SK-N-SH (cell line): ENCODE data around the gene USP12. TPM values are rescaled to one million over a fixed set of nuclear protein-coding genes. Genes with fewer than 3 reads are reported as not detected.

Source experiments
- CTCF ChIA-PET: fragments of 300-600, 350-600 bp; formaldehyde crosslinking; extraction: SDS; loops from one replicate; lab custom pipeline; 2021; lab: Yijun Ruan, JAX
- POLR2A ChIA-PET: fragments of 350-600 bp; sonication (Branson Sonifier 250); formaldehyde crosslinking; extraction: SDS; loops from one replicate; lab custom pipeline; 2020; ENCODE audit warnings: antibody characterized with exemption, inconsistent platforms; lab: Yijun Ruan, JAX
- DNase-seq: peaks from one replicate; pipeline ENCODE4 v3.0.0; 2012
- H2AFZ ChIP-seq: fragments of 200-600 bp; sonication (generic); 2 replicates; pipeline ENCODE4 v1.8.1; 2016; ENCODE audit warnings: antibody characterized with exemption, mild to moderate bottlenecking, low read depth
- H3F3A ChIP-seq: fragments of 200-600 bp; sonication (generic); replicated peaks from 2 replicates; pipeline ENCODE3; 2016; ENCODE audit warnings: antibody characterized with exemption, mild to moderate bottlenecking; ENCODE audit not compliant: insufficient read depth
- H3K27ac ChIP-seq, 2 experiments: fragments of 200-500 bp in 1 of 2; fragments of 200-600 bp in 1 of 2; sonication (Bioruptor generic) in 1 of 2; sonication (generic), shearing (Covaris generic) in 1 of 2; 2 replicates each; pipeline versions ENCODE4 v1.5.1 to v1.6.1; 2014 to 2016; ENCODE audit warnings: low read depth in 2 of 2, inconsistent platforms in 1 of 2, low read length in 1 of 2, mild to moderate bottlenecking in 1 of 2, mixed read lengths in 1 of 2
- H3K27me3 ChIP-seq: fragments of 200-600 bp; sonication (generic), shearing (Covaris generic); 2 replicates; pipeline ENCODE4 v1.6.1; 2016; ENCODE audit warnings: mixed run types; ENCODE audit not compliant: insufficient read depth
- H3K36me3 ChIP-seq, 2 experiments: fragments of 200-500 bp in 1 of 2; fragments of 200-600 bp in 1 of 2; sonication (Bioruptor generic) in 1 of 2; sonication (generic) in 1 of 2; replicated peaks in 1 of 2; 2 replicates each; pipeline versions ENCODE3 to v1.5.1; 2014 to 2016; ENCODE audit warnings: low read length in 1 of 2, mild to moderate bottlenecking in 1 of 2; ENCODE audit not compliant: insufficient read depth in 2 of 2, control insufficient read depth in 1 of 2
- H3K4me1 ChIP-seq, 2 experiments: fragments of 200-500 bp in 1 of 2; fragments of 200-600 bp in 1 of 2; sonication (Bioruptor generic) in 1 of 2; sonication (generic), shearing (Covaris generic) in 1 of 2; 2 replicates each; pipeline versions ENCODE4 v1.5.1 to v1.6.1; 2014 to 2016; ENCODE audit warnings: low read depth in 1 of 2, low read length in 1 of 2, mixed run types in 1 of 2; ENCODE audit not compliant: insufficient read depth in 2 of 2, control insufficient read depth in 1 of 2
- H3K4me2 ChIP-seq: fragments of 200-600 bp; sonication (generic), shearing (Covaris generic); 2 replicates; pipeline ENCODE4 v1.6.1; 2017; ENCODE audit warnings: mixed run types
- H3K4me3 ChIP-seq, 2 experiments: fragments of 200-500 bp in 1 of 2; fragments of 200-600 bp in 1 of 2; sonication (Bioruptor generic) in 1 of 2; sonication (generic), shearing (Covaris generic) in 1 of 2; 2 replicates each; pipeline versions ENCODE4 v1.5.1 to v1.8.1; 2014 to 2016; ENCODE audit warnings: low read depth in 2 of 2, inconsistent platforms in 1 of 2, low read length in 1 of 2, mild to moderate bottlenecking in 1 of 2, mixed read lengths in 1 of 2, moderate library complexity in 1 of 2
- H3K79me2 ChIP-seq: fragments of 200-600 bp; sonication (generic); 2 replicates; pipeline ENCODE4 v1.8.1; 2017; ENCODE audit warnings: mild to moderate bottlenecking; ENCODE audit not compliant: insufficient read depth
- H3K9ac ChIP-seq: fragments of 200-600 bp; sonication (generic); 2 replicates; pipeline ENCODE4 v1.6.1; 2017; ENCODE audit warnings: mixed run types
- H3K9me2 ChIP-seq: fragments of 200-600 bp; sonication (generic); 2 replicates; pipeline ENCODE4 v1.6.1; 2017; ENCODE audit warnings: mixed run types
- H3K9me3 ChIP-seq: fragments of 200-600 bp; sonication (generic); 2 replicates; pipeline ENCODE4 v1.6.1; 2017; ENCODE audit warnings: mixed run types, mild to moderate bottlenecking, moderate library complexity
- H4K20me1 ChIP-seq: fragments of 200-600 bp; sonication (generic); 2 replicates; pipeline ENCODE4 v1.6.1; 2017; ENCODE audit warnings: mild to moderate bottlenecking, mixed run types; ENCODE audit not compliant: insufficient read depth
- CHD2 ChIP-seq: fragments of 150-350 bp; IDR thresholded peaks from 2 replicates; pipeline ENCODE4 v1.6.1; 2018; ENCODE audit warnings: low read length; ENCODE audit not compliant: partially characterized antibody
- ELF1 ChIP-seq: IDR thresholded peaks from 2 replicates; pipeline ENCODE4 v1.4.0; 2012
- EP300 ChIP-seq, 2 experiments: IDR thresholded peaks; 2 replicates each; pipeline versions ENCODE4 v1.4.0 to v1.6.1; 2012; ENCODE audit warnings: borderline replicate concordance in 1 of 2, low read depth in 1 of 2, low read length in 1 of 2
- EZH2phosphoT487 ChIP-seq: fragments of 200-600 bp; sonication (generic); IDR thresholded peaks from 2 replicates; pipeline ENCODE4 v1.6.1; 2017; ENCODE audit warnings: low read depth, mixed run types, mild to moderate bottlenecking, antibody characterized with exemption, moderate library complexity, borderline replicate concordance
- FOXJ3 ChIP-seq: sonication (generic); formaldehyde crosslinking; IDR thresholded peaks from 2 replicates; pipeline ENCODE4 v1.5.1; 2020; ENCODE audit warnings: mild to moderate bottlenecking, missing genetic modification reagents
- FOXM1 ChIP-seq: IDR thresholded peaks from 2 replicates; pipeline ENCODE4 v1.4.0; 2012; ENCODE audit warnings: low read depth, mild to moderate bottlenecking
- GABPA ChIP-seq: IDR thresholded peaks from 2 replicates; pipeline ENCODE4 v1.4.0; 2012; ENCODE audit warnings: low read depth, mild to moderate bottlenecking
- GATA2 ChIP-seq: sonication (generic); formaldehyde crosslinking; IDR thresholded peaks from 2 replicates; pipeline ENCODE4 v1.5.0; 2020; ENCODE audit warnings: mild to moderate bottlenecking, missing genetic modification reagents
- MEF2A ChIP-seq: IDR thresholded peaks from 2 replicates; pipeline ENCODE4 v1.4.0; 2012; ENCODE audit warnings: low read depth, borderline replicate concordance
- NRF1 ChIP-seq: IDR thresholded peaks from 2 replicates; pipeline ENCODE4 v1.6.1; 2012; ENCODE audit warnings: low read depth, mild to moderate bottlenecking, low read length
- RCOR1 ChIP-seq: fragments of 150-350 bp; IDR thresholded peaks from 2 replicates; pipeline ENCODE4 v1.6.1; 2017; ENCODE audit warnings: antibody characterized with exemption, low read length
- RXRA ChIP-seq: IDR thresholded peaks from 2 replicates; pipeline ENCODE4 v1.4.0; 2012; ENCODE audit warnings: low read depth, mild to moderate bottlenecking, borderline replicate concordance
- SIN3A ChIP-seq: IDR thresholded peaks from 2 replicates; pipeline ENCODE4 v1.6.1; 2012; ENCODE audit warnings: low read depth, mild to moderate bottlenecking, low read length, moderate library complexity, borderline replicate concordance
- SMC3 ChIP-seq: IDR thresholded peaks from 2 replicates; pipeline ENCODE4 v1.6.1; 2012; ENCODE audit warnings: low read depth, low read length, improper control_type of control experiment
- USF1 ChIP-seq: IDR thresholded peaks from 2 replicates; pipeline ENCODE4 v1.4.0; 2012; ENCODE audit warnings: low read depth, borderline replicate concordance
- YY1 ChIP-seq: IDR thresholded peaks from 2 replicates; pipeline ENCODE4 v1.4.0; 2012; ENCODE audit warnings: low read depth, mild to moderate bottlenecking
- ZBTB33 ChIP-seq: IDR thresholded peaks from 2 replicates; pipeline ENCODE4 v1.4.0; 2012; ENCODE audit warnings: low read depth, borderline replicate concordance
- WGBS: methylation state at CpG from one replicate; pipeline ENCODE4 v1.1.6; 2017; ENCODE audit warnings: low lambda C conversion rate; 5-methylcytosine and 5-hydroxymethylcytosine counted together
- polyA plus RNA-seq, 3 experiments: library from polyadenylated mRNA; depleted of rRNA; stranded (reverse); fragments of >200 nt; gene quantifications; 2 replicates each; pipeline ENCODE4 v1.2.3, GENCODE V29; 2012
- TF ChIP-seq, protein P1 (sequence below): fragments of 150-350 bp; IDR thresholded peaks from 2 replicates; pipeline ENCODE4 v1.6.1; 2016; ENCODE audit warnings: mild to moderate bottlenecking, low read depth, low read length
- TF ChIP-seq, protein P2 (sequence below): fragments of 150-350 bp; IDR thresholded peaks from 2 replicates; pipeline ENCODE4 v1.6.1; 2017; ENCODE audit warnings: antibody characterized with exemption, low read length, low read depth, borderline replicate concordance

The USP12 gene
- polyA plus RNA-seq, 1 of the 3 experiments (the other 2 are of a cell fraction): 5.0 TPM

DNA sequence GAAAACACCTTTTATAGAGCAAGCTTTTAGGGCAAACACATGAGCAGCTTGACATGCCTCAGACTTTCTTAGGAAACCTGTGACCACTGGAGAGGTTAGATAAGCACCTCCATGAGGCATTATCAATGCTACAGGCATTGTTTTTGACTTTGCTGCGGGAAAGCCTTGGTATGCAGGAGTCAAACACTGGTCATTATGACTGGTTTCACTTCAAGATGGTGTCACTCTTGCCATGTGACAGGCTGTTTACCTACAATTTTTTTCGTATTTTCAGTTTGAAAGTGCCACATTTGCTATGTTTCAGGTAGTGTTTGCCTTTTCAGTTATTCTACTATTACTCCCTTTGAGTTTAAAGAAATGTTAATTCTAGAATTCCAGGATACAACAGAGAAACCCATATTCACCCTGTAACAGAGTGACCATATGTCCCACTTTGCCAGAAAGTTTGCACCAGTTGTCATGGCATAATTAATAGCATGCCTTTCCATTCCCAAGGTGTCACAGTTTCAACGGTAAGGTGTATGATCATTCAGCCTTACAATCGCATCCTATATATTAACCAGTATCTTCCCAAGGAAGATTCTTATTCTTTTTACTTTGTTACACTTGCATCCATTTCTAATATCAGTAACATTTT lies 33.0 kb downstream of the USP12 start:
- WGBS: 100% methylated on average over 4 of the region's 4 CpGs
- H3K27me3 ChIP-seq: no peaks in the 10 kb centered on the region
- H3K9me2 ChIP-seq: no peaks in the 10 kb centered on the region
- POLR2A ChIA-PET: no interaction called here
- H4K20me1 ChIP-seq: peaks cover 41% of the 10 kb centered on the region
- DNase-seq: no peak
- peaks cover 100% of the 10 kb centered on the region for H3K79me2 ChIP-seq
- H3K9me3 ChIP-seq: peaks cover 5% of the 10 kb centered on the region; the same call in 1 of the 2 replicates
- H3K36me3 ChIP-seq: peaks cover 0 to 12% of the 10 kb centered on the region in 2 experiments
- CTCF ChIA-PET: no interaction called here
- H3K4me3 ChIP-seq: no peak overlapping the region
- H3K27ac ChIP-seq: no peak overlapping the region
- H2AFZ ChIP-seq: no peak overlapping the region
- no peak for TF ChIP-seq RXRA
- no peak for TF ChIP-seq EP300 (IDR thresholded peaks at IDR 0.05; ENCODE audit: borderline replicate concordance in 1 of 2, low read depth in 1 of 2, low read length in 1 of 2)
- H3K4me1 ChIP-seq: no peaks in the 10 kb centered on the region; a peak in 1 of 4 replicates
- no peaks in the 10 kb centered on the region for H3F3A ChIP-seq
- no peak overlapping the region for H3K9ac ChIP-seq
- H3K4me2 ChIP-seq: no peak overlapping the region

GRCh38 chr13:27137759-27138158 lies 33.9 kb downstream of the USP12 start:
- Histone ChIP-seq H3K9me3 (peaks cover 5% of the 10 kb centered on the region; the same call in 1 of the 2 replicates), H3K27me3 (no peaks in the 10 kb centered on the region), H3K4me2 (no peak overlapping the region), H3K36me3 (peaks cover 0 to 12% of the 10 kb centered on the region in 2 experiments), H3K9me2 (no peaks in the 10 kb centered on the region), H3K4me1 (no peaks in the 10 kb centered on the region; a peak in 1 of 4 replicates), H3K9ac (no peak overlapping the region), H3K27ac (no peak overlapping the region; a peak in 1 of 4 replicates), H3F3A (no peaks in the 10 kb centered on the region), H4K20me1 (peaks cover 41% of the 10 kb centered on the region), H2AFZ (no peak overlapping the region), H3K79me2 (peaks cover 100% of the 10 kb centered on the region), H3K4me3 (no peak overlapping the region)
- 100% methylated on average over 6 of the region's 7 CpGs for WGBS
- TF ChIP-seq NRF1 (no peak), GABPA (no peak), ZBTB33 (no peak), EZH2phosphoT487 (no peak), SIN3A (no peak), FOXJ3 (CRISPR knock-in tag) (no peak), GATA2 (CRISPR knock-in tag) (no peak), MEF2A (no peak), RCOR1 (no peak), SMC3 (no peak), FOXM1 (no peak), USF1 (no peak), CHD2 (no peak), RXRA (no peak), YY1 (no peak), ELF1 (no peak)
- TF ChIP-seq, protein P1, sequence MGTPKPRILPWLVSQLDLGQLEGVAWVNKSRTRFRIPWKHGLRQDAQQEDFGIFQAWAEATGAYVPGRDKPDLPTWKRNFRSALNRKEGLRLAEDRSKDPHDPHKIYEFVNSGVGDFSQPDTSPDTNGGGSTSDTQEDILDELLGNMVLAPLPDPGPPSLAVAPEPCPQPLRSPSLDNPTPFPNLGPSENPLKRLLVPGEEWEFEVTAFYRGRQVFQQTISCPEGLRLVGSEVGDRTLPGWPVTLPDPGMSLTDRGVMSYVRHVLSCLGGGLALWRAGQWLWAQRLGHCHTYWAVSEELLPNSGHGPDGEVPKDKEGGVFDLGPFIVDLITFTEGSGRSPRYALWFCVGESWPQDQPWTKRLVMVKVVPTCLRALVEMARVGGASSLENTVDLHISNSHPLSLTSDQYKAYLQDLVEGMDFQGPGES: no peak
- TF ChIP-seq, protein P2, sequence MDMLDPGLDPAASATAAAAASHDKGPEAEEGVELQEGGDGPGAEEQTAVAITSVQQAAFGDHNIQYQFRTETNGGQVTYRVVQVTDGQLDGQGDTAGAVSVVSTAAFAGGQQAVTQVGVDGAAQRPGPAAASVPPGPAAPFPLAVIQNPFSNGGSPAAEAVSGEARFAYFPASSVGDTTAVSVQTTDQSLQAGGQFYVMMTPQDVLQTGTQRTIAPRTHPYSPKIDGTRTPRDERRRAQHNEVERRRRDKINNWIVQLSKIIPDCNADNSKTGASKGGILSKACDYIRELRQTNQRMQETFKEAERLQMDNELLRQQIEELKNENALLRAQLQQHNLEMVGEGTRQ: no peak
- CTCF ChIA-PET: no interaction called here
- POLR2A ChIA-PET: interaction anchor here (0.5 kb wide), 1 partner anchor 59 kb away, joined by 4 read pairs; no protein-coding TSS in a partner anchor
- DNase-seq: no peak
